Stomach (tissue), 19 donors: Measurements from ENCODE around the gene HMOX2. TPM values are rescaled to one million over a fixed set of nuclear protein-coding genes. Genes with fewer than 3 reads are reported as not detected.

Source experiments
- DNase-seq, 2 donors: peaks; one replicate each; pipeline versions ENCODE4 v3.0.0 to v3.0.0-alpha.2; 2013 to 2019
- H3K27ac ChIP-seq, 5 donors: fragments of 200-600 bp in 4 of 5; sonication (generic) in 4 of 5; one replicate each; pipeline ENCODE4 v1.5.1; 2013 to 2019; ENCODE audit warnings: mild to moderate bottlenecking in 1 of 5, moderate library complexity in 1 of 5
- H3K27me3 ChIP-seq, 3 donors: fragments of 200-600 bp; sonication (generic); one replicate each; pipeline ENCODE4 v1.5.1; 2017 to 2019; ENCODE audit warnings: mixed run types in 1 of 3
- H3K36me3 ChIP-seq, 4 donors: fragments of 200-600 bp; sonication (generic); 1 replicate in 3 of 4; 2 replicates in 1 of 4; pipeline ENCODE4 v1.5.1; 2016 to 2019
- H3K4me1 ChIP-seq, 4 donors: fragments of 200-600 bp; sonication (generic); one replicate each; pipeline ENCODE4 v1.5.1; 2016 to 2019
- H3K4me3 ChIP-seq, 4 donors: fragments of 200-600 bp; sonication (generic) in 3 of 4; one replicate each; pipeline ENCODE4 v1.5.1; 2016 to 2019; ENCODE audit warnings: mild to moderate bottlenecking in 1 of 4
- H3K9me3 ChIP-seq, 4 donors: fragments of 200-600 bp; sonication (generic); one replicate each; pipeline ENCODE4 v1.5.1; 2016 to 2019
- CTCF ChIP-seq, 7 experiments: fragments of 450-650 bp in 4 of 7; fragments of 200-600 bp in 3 of 7; sonication (generic) in 3 of 7; IDR thresholded peaks; one replicate each; pipeline ENCODE4 v1.5.1; 2016 to 2019; ENCODE audit warnings: antibody characterized with exemption in 7 of 7, control low read depth in 2 of 7, mild to moderate bottlenecking in 1 of 7
- EP300 ChIP-seq: sonication (generic); formaldehyde crosslinking; IDR thresholded peaks from one replicate; pipeline ENCODE4 v1.6.1; 2017; ENCODE audit warnings: antibody characterized with exemption
- POLR2A ChIP-seq, 4 donors: fragments of 450-650 bp; IDR thresholded peaks; one replicate each; pipeline ENCODE4 v1.6.1; 2016; ENCODE audit warnings: antibody characterized with exemption in 4 of 4, control low read depth in 2 of 4, mild to moderate bottlenecking in 1 of 4, moderate library complexity in 1 of 4
- POLR2AphosphoS5 ChIP-seq, 3 donors: sonication (generic); formaldehyde crosslinking; IDR thresholded peaks; one replicate each; pipeline ENCODE4 v1.6.1; 2016; ENCODE audit warnings: antibody characterized with exemption in 3 of 3
- WGBS, 5 donors: extraction: QIAGEN DNeasy Blood & Tissue Kit in 3 of 5; methylation state at CpG; one replicate each; pipeline versions ENCODE4 v1.1.5 to v1.1.7; 2013 to 2018; 5-methylcytosine and 5-hydroxymethylcytosine counted together
- intact Hi-C: fragments of 100-400 bp; cut with DNase I; formaldehyde crosslinking; loops from one replicate; pipeline ENCODE4 v1.15.1; 2023; ENCODE audit warnings: low total_unique reads
- long read RNA-seq, 10 donors: transcript quantifications; one replicate each; lab custom pipeline, GENCODE V29; 2026
- polyA plus RNA-seq, 3 donors: library from polyadenylated mRNA; stranded (reverse); fragments of 200-250 nt; gene quantifications; one replicate each; pipeline ENCODE4 v1.2.3, GENCODE V29; 2013
- total RNA-seq, 5 donors: library from RNA; depleted of rRNA; stranded (reverse); fragments of >200 nt; gene quantifications; one replicate each; pipeline versions ENCODE4 v1.1.0 to v1.2.3, GENCODE V29; 2014 to 2016
- donor health status: healthy with polysubstance abuse.
- donor health status: Bipolar disorder and iron deficiency.
- donor health status: healthy.

Gene HMOX2
- 100 to 1,000 TPM in 1 of 5 donors, 10 to 100 TPM in 3, 1 to 10 TPM in 1; 6.4 to 175 (median 59.8) TPM for total RNA-seq
- 100 to 1,000 TPM in 2 of 3 donors, 10 to 100 TPM in 1; 51.6 to 109 (median 106) TPM for polyA plus RNA-seq
- long read RNA-seq, donor 1, partial matches to known transcripts = 0 of 4 reads
- long read RNA-seq, donor 1, other reads (novel, unspliced or antisense) = 0 of 4 reads
- long read RNA-seq, donor 2, transcript HMOX2-208 (6 exons, 2,147 nt) = major isoform, 8 of 16 reads
- long read RNA-seq, donor 2, partial matches to known transcripts = 0 of 16 reads
- long read RNA-seq, donor 2, other reads (novel, unspliced or antisense) = 0 of 16 reads
- long read RNA-seq, donor 3, transcript HMOX2-208 (6 exons, 2,147 nt) = major isoform, 9 of 10 reads
- long read RNA-seq, donor 3, partial matches to known transcripts = 0 of 10 reads
- long read RNA-seq, donor 3, other reads (novel, unspliced or antisense) = 0 of 10 reads
- long read RNA-seq, donor 4, partial matches to known transcripts = 0 of 1 reads
- long read RNA-seq, donor 4, other reads (novel, unspliced or antisense) = 0 of 1 reads
- long read RNA-seq, donor 5, transcript HMOX2-208 (6 exons, 2,147 nt) = major isoform, 19 of 22 reads
- long read RNA-seq, donor 5, partial matches to known transcripts = 0 of 22 reads
- long read RNA-seq, donor 5, other reads (novel, unspliced or antisense) = 0 of 22 reads
- long read RNA-seq, donor 6, transcript HMOX2-208 (6 exons, 2,147 nt) = major isoform, 51 of 95 reads
- long read RNA-seq, donor 6, transcript HMOX2-205 (7 exons, 1,797 nt) = minor isoform, 8 of 95 reads
- long read RNA-seq, donor 6, partial matches to known transcripts = 32 of 95 reads
- long read RNA-seq, donor 6, other reads (novel, unspliced or antisense) = 0 of 95 reads
- long read RNA-seq, donor 7, transcript HMOX2-208 (6 exons, 2,147 nt) = major isoform, 17 of 25 reads
- long read RNA-seq, donor 7, partial matches to known transcripts = 6 of 25 reads
- long read RNA-seq, donor 7, other reads (novel, unspliced or antisense) = 0 of 25 reads
- long read RNA-seq, donor 8, transcript HMOX2-208 (6 exons, 2,147 nt) = major isoform, 15 of 32 reads
- long read RNA-seq, donor 8, partial matches to known transcripts = 14 of 32 reads
- long read RNA-seq, donor 8, other reads (novel, unspliced or antisense) = 0 of 32 reads
- long read RNA-seq, donor 9, transcript HMOX2-208 (6 exons, 2,147 nt) = major isoform, 15 of 31 reads
- long read RNA-seq, donor 9, partial matches to known transcripts = 13 of 31 reads
- long read RNA-seq, donor 9, other reads (novel, unspliced or antisense) = 0 of 31 reads
- long read RNA-seq, donor 10, partial matches to known transcripts = 0 of 4 reads
- long read RNA-seq, donor 10, other reads (novel, unspliced or antisense) = 0 of 4 reads

- 9 to 15% (median 10%) methylated on average over 38 to 70 of the region's 70 CpGs for WGBS, 5 donors
- peak within 1 kb of the TSS; percentile 69 to 94 (median 80) for H3K4me3 ChIP-seq
- DNase-seq = peak; percentile 97 to 98
- H3K27ac ChIP-seq = peak within 1 kb of the TSS; percentile 93 to 97 (median 94)
- H3K4me1 ChIP-seq = peaks cover 38 to 76% (median 58%) of the 10 kb centered on the region in 4 donors
- H3K27me3 ChIP-seq = no peaks in the 10 kb centered on the region
- TF ChIP-seq POLR2A (IDR thresholded peaks at IDR 0.05) (peak in 2 of 4 donors; percentile 42 to 91), EP300 (no peak), POLR2AphosphoS5 (IDR thresholded peaks at IDR 0.05) (peak; percentile 91 to 100 (median 99)), CTCF (IDR thresholded peaks at IDR 0.05) (peak in 5 of 7 experiments; percentile 6 to 49 (median 26))
- no peaks in the 10 kb centered on the region for H3K9me3 ChIP-seq
- intact Hi-C loops = no loop called here
- no peaks in the 10 kb centered on the region for H3K36me3 ChIP-seq
Observed at GRCh38 chr16:4475880-4476788, at the start of gene HMOX2. TSS of gene HMOX2 (plus strand) at chr16:4476398. CDS start at chr16:4505525, 29,127 bp downstream.

- no peak for DNase-seq
- H3K27me3 ChIP-seq = no peaks in the 10 kb centered on the region
- TF ChIP-seq POLR2A (IDR thresholded peaks at IDR 0.05) (no peak), EP300 (no peak), CTCF (IDR thresholded peaks at IDR 0.05) (no peak), POLR2AphosphoS5 (IDR thresholded peaks at IDR 0.05) (no peak)
- H3K36me3 ChIP-seq = peaks cover 4 to 23% (median 21%) of the 10 kb centered on the region in 4 donors
- H3K9me3 ChIP-seq = no peaks in the 10 kb centered on the region
- peaks cover 19 to 33% (median 22%) of the 10 kb centered on the region in 4 donors for H3K4me1 ChIP-seq
- H3K27ac ChIP-seq = peak overlapping the region in 2 of 5 donors; percentile 96 to 98
- intact Hi-C loops = no loop called here
- 80 to 87% (median 83%) methylated on average over 12 of the region's 12 CpGs for WGBS, 5 donors
- H3K4me3 ChIP-seq = peak overlapping the region; percentile 89 to 99 (median 96)
Observed at GRCh38 chr16:4426722-4427372, 49.4 kb upstream of the HMOX2 start.

- Histone ChIP-seq H3K36me3 (peaks cover 6 to 35% (median 29%) of the 10 kb centered on the region in 4 donors), H3K4me1 (peaks cover 19 to 33% (median 24%) of the 10 kb centered on the region in 4 donors), H3K27ac (no peak overlapping the region), H3K9me3 (no peaks in the 10 kb centered on the region), H3K4me3 (no peak overlapping the region), H3K27me3 (no peaks in the 10 kb centered on the region)
- TF ChIP-seq CTCF (IDR thresholded peaks at IDR 0.05) (no peak), POLR2A (IDR thresholded peaks at IDR 0.05) (no peak), POLR2AphosphoS5 (IDR thresholded peaks at IDR 0.05) (no peak), EP300 (no peak)
- intact Hi-C loops = no loop called here
- DNase-seq = no peak
- 85 to 92% (median 87%) methylated on average over 7 of the region's 7 CpGs for WGBS, 5 donors
Observed at GRCh38 chr16:4428500-4428899, 47.7 kb upstream of the HMOX2 start.
